ENCODE measurements around the gene PSMC5.

- no peak for TF ChIP-seq CTCF (IDR thresholded peaks at IDR 0.05 in 2 of 3, conservative IDR thresholded peaks at IDR 0.05 in 1 of 3; ENCODE audit: control insufficient read depth in 2 of 3, extremely low read depth in 1 of 3, insufficient read depth in 1 of 3, low read depth in 3 of 3, low read length in 3 of 3)
- no peak for TF ChIP-seq JUNB (IDR thresholded peaks at IDR 0.05)
- no peak for TF ChIP-seq RAD21 (IDR thresholded peaks at IDR 0.05; ENCODE audit: insufficient read depth, low read depth, low read length)
- TF ChIP-seq BHLHE40 (IDR thresholded peaks at IDR 0.05; ENCODE audit: borderline replicate concordance in 1 of 2, low read depth in 2 of 2, low read length in 1 of 2) = no peak
- no peak for TF ChIP-seq DPF2 (IDR thresholded peaks at IDR 0.05)
- no peak for TF ChIP-seq POLR2AphosphoS5 (IDR thresholded peaks at IDR 0.05; ENCODE audit: low read length)
- no peak for TF ChIP-seq EGR1 (IDR thresholded peaks at IDR 0.05; ENCODE audit: borderline replicate concordance in 1 of 2, low read depth in 2 of 2, low read length in 2 of 2)
- TF ChIP-seq PRDM15 (CRISPR knock-in tag; IDR thresholded peaks at IDR 0.05) = no peak
- TF ChIP-seq RFX5 (IDR thresholded peaks at IDR 0.05; ENCODE audit: low read depth, low read length) = no peak
Observed at GRCh38 chr17:63798572-63799106, 28.6 kb upstream of the PSMC5 start.
